H1 (cell line): ENCODE data around the gene RTF1. TPM values are rescaled to one million over a fixed set of nuclear protein-coding genes. Genes with fewer than 3 reads are reported as not detected.

ENCODE experiments used
- CTCF ChIA-PET: fragments of 300-600 bp; sonication (Branson Sonifier 250); formaldehyde crosslinking; loops from one replicate; lab custom pipeline; 2021; ENCODE audit not compliant: partially characterized antibody; lab: Charles Lee
- POLR2A ChIA-PET: fragments of 300-600 bp; sonication (Branson Sonifier 250); formaldehyde crosslinking; loops from one replicate; lab custom pipeline; 2021; ENCODE audit warnings: inconsistent platforms; ENCODE audit not compliant: partially characterized antibody; lab: Charles Lee
- DNase-seq, 2 experiments: peaks; one replicate each; pipeline versions ENCODE4 v3.0.0 to v3.0.0-alpha.2; 2010 to 2022; ENCODE audit warnings: low spot score in 2 of 2, low read depth in 1 of 2, mixed read lengths in 1 of 2
- FAIRE-seq: peaks from 2 replicates; lab custom pipeline; 2011; peaks lifted over from hg19 to GRCh38; lab: Jason Lieb, UNC
- H2AFZ ChIP-seq: 2 replicates; pipeline ENCODE4 v1.8.1; 2012; ENCODE audit warnings: low read length, inconsistent platforms
- H2AK5ac ChIP-seq: 2 replicates; pipeline ENCODE4 v1.6.1; 2013; ENCODE audit warnings: low read depth, low read length
- H2BK120ac ChIP-seq: replicated peaks from 2 replicates; pipeline ENCODE3; 2013; ENCODE audit warnings: low read depth, low read length, inconsistent platforms
- H2BK12ac ChIP-seq: 2 replicates; pipeline ENCODE4 v1.6.1; 2013; ENCODE audit warnings: low read depth, low read length
- H2BK15ac ChIP-seq: 2 replicates; pipeline ENCODE4 v1.6.1; 2013; ENCODE audit warnings: low read length
- H2BK20ac ChIP-seq: 2 replicates; pipeline ENCODE4 v1.6.1; 2013; ENCODE audit warnings: low read length
- H2BK5ac ChIP-seq: 2 replicates; pipeline ENCODE4 v1.6.1; 2013; ENCODE audit warnings: low read depth, low read length
- H3K14ac ChIP-seq: 2 replicates; pipeline ENCODE4 v1.6.1; 2013; ENCODE audit warnings: inconsistent platforms; ENCODE audit not compliant: insufficient read length
- H3K18ac ChIP-seq: 2 replicates; pipeline ENCODE4 v1.6.1; 2013; ENCODE audit warnings: low read length; ENCODE audit errors: extremely low read depth
- H3K23ac ChIP-seq: 2 replicates; pipeline ENCODE4 v1.6.1; 2013; ENCODE audit warnings: inconsistent platforms; ENCODE audit not compliant: insufficient read length
- H3K23me2 ChIP-seq: 2 replicates; pipeline ENCODE4 v1.6.1; 2013; ENCODE audit warnings: low read depth, low read length
- H3K27ac ChIP-seq: 2 replicates; pipeline ENCODE4 v1.6.1; 2011; ENCODE audit warnings: low read depth, low read length, inconsistent platforms
- H3K27me3 ChIP-seq, 4 experiments: replicated peaks in 1 of 4; 1 replicate in 1 of 4; 2 replicates in 3 of 4; pipeline versions ENCODE4 v1.6.1 to v1.8.1; 2011 to 2013; ENCODE audit warnings: low read length in 3 of 4, mild to moderate bottlenecking in 3 of 4, inconsistent platforms in 2 of 4, mixed read lengths in 2 of 4, moderate library complexity in 1 of 4; ENCODE audit not compliant: control insufficient read depth in 3 of 4, insufficient read depth in 3 of 4; ENCODE audit errors: extremely low read depth in 1 of 4
- H3K36me3 ChIP-seq, 4 experiments: 2 replicates each; pipeline versions ENCODE4 v1.6.1 to v1.8.1; 2011 to 2013; ENCODE audit warnings: mild to moderate bottlenecking in 4 of 4, low read length in 3 of 4, moderate library complexity in 2 of 4, control low read depth in 1 of 4, inconsistent platforms in 1 of 4; ENCODE audit not compliant: insufficient read depth in 4 of 4, control insufficient read depth in 2 of 4
- H3K4ac ChIP-seq: replicated peaks from 2 replicates; pipeline ENCODE3; 2013; ENCODE audit warnings: low read length, low read depth, mixed read lengths, inconsistent platforms; ENCODE audit not compliant: insufficient read length
- H3K4me1 ChIP-seq, 4 experiments: replicated peaks in 1 of 4; 1 replicate in 1 of 4; 2 replicates in 3 of 4; pipeline versions ENCODE4 v1.6.1 to v1.8.1; 2011 to 2013; ENCODE audit warnings: low read length in 3 of 4, inconsistent platforms in 2 of 4, mixed read lengths in 1 of 4; ENCODE audit not compliant: insufficient read depth in 4 of 4, control insufficient read depth in 3 of 4
- H3K4me2 ChIP-seq, 2 experiments: 2 replicates each; pipeline versions ENCODE4 v1.6.1 to v1.8.1; 2011 to 2013; ENCODE audit warnings: low read depth in 2 of 2, low read length in 2 of 2, control low read depth in 1 of 2, inconsistent platforms in 1 of 2, mild to moderate bottlenecking in 1 of 2; ENCODE audit not compliant: insufficient read depth in 1 of 2
- H3K4me3 ChIP-seq, 4 experiments: fragments of 200-600, 300-600 bp in 1 of 4; sonication (generic), shearing (Covaris generic), sonication (Bioruptor Twin) in 1 of 4; 2 replicates each; pipeline versions ENCODE4 v1.5.1 to v1.8.1; 2011 to 2016; ENCODE audit warnings: low read length in 4 of 4, low read depth in 3 of 4, control low read depth in 2 of 4, inconsistent platforms in 2 of 4, mild to moderate bottlenecking in 2 of 4, mixed read lengths in 1 of 4, moderate library complexity in 1 of 4; ENCODE audit not compliant: insufficient read depth in 2 of 4; ENCODE audit errors: extremely low read depth in 1 of 4
- H3K56ac ChIP-seq: replicated peaks from 2 replicates; pipeline ENCODE3; 2013; ENCODE audit warnings: low read depth, mild to moderate bottlenecking, mixed read lengths, low read length, inconsistent platforms; ENCODE audit not compliant: insufficient read length
- H3K79me1 ChIP-seq: 2 replicates; pipeline ENCODE4 v1.6.1; 2013; ENCODE audit warnings: low read depth, low read length, control low read depth
- H3K79me2 ChIP-seq, 2 experiments: 2 replicates each; pipeline versions ENCODE4 v1.6.1 to v1.8.1; 2012 to 2013; ENCODE audit warnings: low read length in 2 of 2, mild to moderate bottlenecking in 2 of 2, inconsistent platforms in 1 of 2; ENCODE audit not compliant: insufficient read depth in 2 of 2, control insufficient read depth in 1 of 2
- H3K9ac ChIP-seq, 4 experiments: replicated peaks in 1 of 4; 1 replicate in 1 of 4; 2 replicates in 3 of 4; pipeline versions ENCODE4 v1.6.1 to v1.8.1; 2011 to 2013; ENCODE audit warnings: low read depth in 3 of 4, low read length in 3 of 4, control low read depth in 2 of 4, mild to moderate bottlenecking in 2 of 4, moderate library complexity in 2 of 4, inconsistent platforms in 1 of 4; ENCODE audit errors: extremely low read depth in 1 of 4
- H3K9me3 ChIP-seq, 2 experiments: 2 replicates each; pipeline versions ENCODE4 v1.6.1 to v1.8.1; 2012 to 2013; ENCODE audit warnings: mild to moderate bottlenecking in 2 of 2, moderate library complexity in 2 of 2, control low read depth in 1 of 2, inconsistent platforms in 1 of 2, low read depth in 1 of 2, low read length in 1 of 2, mixed read lengths in 1 of 2; ENCODE audit not compliant: insufficient read depth in 2 of 2
- H4K20me1 ChIP-seq, 2 experiments: replicated peaks in 1 of 2; 2 replicates each; pipeline versions ENCODE3 to v1.8.1; 2011 to 2013; ENCODE audit warnings: inconsistent platforms in 2 of 2, low read length in 2 of 2, mild to moderate bottlenecking in 1 of 2; ENCODE audit not compliant: insufficient read depth in 2 of 2, control insufficient read depth in 1 of 2
- H4K5ac ChIP-seq: 2 replicates; pipeline ENCODE4 v1.6.1; 2013; ENCODE audit warnings: low read length, low read depth, mixed read lengths, inconsistent platforms; ENCODE audit not compliant: insufficient read length
- H4K8ac ChIP-seq: 2 replicates; pipeline ENCODE4 v1.8.0; 2013; ENCODE audit warnings: mild to moderate bottlenecking, moderate library complexity, low read length, inconsistent platforms; ENCODE audit not compliant: insufficient read depth; ENCODE audit errors: extremely low read depth
- H4K91ac ChIP-seq: replicated peaks from 2 replicates; pipeline ENCODE3; 2013; ENCODE audit warnings: low read length, mixed read lengths, inconsistent platforms; ENCODE audit not compliant: insufficient read length
- EGR1 ChIP-seq: IDR thresholded peaks from 2 replicates; pipeline ENCODE4 v1.6.1; 2011; ENCODE audit warnings: low read depth, low read length, borderline replicate concordance
- SUZ12 ChIP-seq: fragments of 200-600 bp; sonication (generic); IDR thresholded peaks from 2 replicates; pipeline ENCODE4 v1.6.1; 2012; ENCODE audit warnings: mild to moderate bottlenecking, inconsistent platforms, low read length, moderate library complexity, mixed read lengths
- WGBS, 2 experiments: shearing (Covaris generic) in 1 of 2; methylation state at CpG; one replicate each; pipeline versions ENCODE4 v1.1.6 to v1.1.7; 2013 to 2015; ENCODE audit warnings: low lambda C conversion rate in 2 of 2, mixed read lengths in 2 of 2, inconsistent platforms in 1 of 2, low coverage in 1 of 2, missing lambda C conversion rate in 1 of 2; ENCODE audit not compliant: insufficient replicate concordance in 2 of 2, insufficient coverage in 1 of 2, insufficient read length in 1 of 2; ENCODE audit errors: extremely low coverage in 1 of 2, missing lambda C conversion rate in 1 of 2; 5-methylcytosine and 5-hydroxymethylcytosine counted together
- polyA plus RNA-seq, 7 experiments: library from polyadenylated mRNA; depleted of rRNA in 3 of 7; stranded (reverse) in 5 of 7; unstranded in 2 of 7; fragments of >200 nt in 5 of 7; fragments of 200-250 nt in 2 of 7; gene quantifications; 1 replicate in 5 of 7; 2 replicates in 1 of 7; 4 replicates in 1 of 7; pipeline versions ENCODE4 v1.2.1 to v1.2.3, GENCODE V29; 2011 to 2013; ENCODE audit warnings: missing spikeins in 2 of 7, mixed read lengths in 2 of 7
- total RNA-seq: library from RNA; stranded (reverse); fragmentation: NEBNext Ultra II Directional; extraction: Animal tissue kit (Norgen Biotek cat#: 25700); gene quantifications from 2 replicates; pipeline ENCODE4 v1.2.1, GENCODE V29; 2021

The RTF1 gene
- total and polyA plus RNA-seq, 2 of the 8 experiments (the other 6 are each of a cell fraction or from before 2014, with no cell fraction given): 22.6 to 47.7 TPM

GRCh38 chr15:41517895-41518449 is 101.1 kb downstream of the RTF1 start:
- CTCF ChIA-PET: interaction anchor here (1.2 to 3.8 kb wide), 7 partner anchors 9 to 293 kb away, joined by 3 to 10 read pairs (median 4); no protein-coding TSS in a partner anchor

More at GRCh38 chr15:41517895-41518449, 101.1 kb downstream of the RTF1 start:
- H3K14ac ChIP-seq: no peak overlapping the region
- no peak for DNase-seq
- H4K5ac ChIP-seq: no peak overlapping the region
- H2BK120ac ChIP-seq: no peak overlapping the region
- H4K8ac ChIP-seq: no peak overlapping the region
- peaks cover 0 to 13% (median 5%) of the 10 kb centered on the region in 4 experiments; a peak in 5 of 7 replicates for H3K4me1 ChIP-seq
- no peak overlapping the region for H2AFZ ChIP-seq
- H3K79me1 ChIP-seq: no peaks in the 10 kb centered on the region
- no peak overlapping the region for H2BK5ac ChIP-seq
- no peak overlapping the region for H4K91ac ChIP-seq
- no peaks in the 10 kb centered on the region for H3K79me2 ChIP-seq
- peaks cover 3 to 6% of the 10 kb centered on the region in 2 experiments for H4K20me1 ChIP-seq
- H3K9ac ChIP-seq: no peak overlapping the region
- no peak overlapping the region for H2AK5ac ChIP-seq
- peaks cover 3 to 15% (median 12%) of the 10 kb centered on the region in 4 experiments for H3K27me3 ChIP-seq
- H3K18ac ChIP-seq: no peak overlapping the region
- H2BK15ac ChIP-seq: no peak overlapping the region
- no peak overlapping the region for H3K23ac ChIP-seq
- H2BK12ac ChIP-seq: no peak overlapping the region
- H3K4me3 ChIP-seq: no peak overlapping the region
- POLR2A ChIA-PET: interaction anchor here (1.7 to 3.6 kb wide), 2 partner anchors 10 to 23 kb away, joined by 4 to 12 read pairs; no protein-coding TSS in a partner anchor
- no peak overlapping the region for H3K4me2 ChIP-seq
- H2BK20ac ChIP-seq: no peak overlapping the region
- FAIRE-seq: no peak
- no peak overlapping the region for H3K27ac ChIP-seq
- WGBS, 2 experiments: 96% methylated on average over 8 of the region's 8 CpGs; no CpG with 5 or more reads in 1 of the 2 experiments
- TF ChIP-seq SUZ12 (no peak), EGR1 (no peak)
- H3K56ac ChIP-seq: no peak overlapping the region
- peaks cover 7% of the 10 kb centered on the region for H3K23me2 ChIP-seq
- peaks cover 0 to 27% (median 7%) of the 10 kb centered on the region in 4 experiments; a peak in 5 of 8 replicates for H3K36me3 ChIP-seq
- no peaks in the 10 kb centered on the region; a peak in 1 of 4 replicates for H3K9me3 ChIP-seq
- no peak overlapping the region for H3K4ac ChIP-seq
